Vagina (tissue), 2 donors: ENCODE data around the gene HPCAL1.

Experiments
- POLR2A ChIP-seq, 2 donors: fragments of 450-650 bp; IDR thresholded peaks; one replicate each; pipeline ENCODE4 v1.6.1; 2017; ENCODE audit warnings: antibody characterized with exemption in 2 of 2, mild to moderate bottlenecking in 2 of 2, moderate library complexity in 2 of 2
- POLR2AphosphoS5 ChIP-seq, 2 donors: sonication (generic); formaldehyde crosslinking; IDR thresholded peaks; one replicate each; pipeline ENCODE4 v1.9.0; 2017; ENCODE audit warnings: antibody characterized with exemption in 2 of 2, mild to moderate bottlenecking in 2 of 2, low read depth in 1 of 2; ENCODE audit not compliant: insufficient read depth in 1 of 2

DNA sequence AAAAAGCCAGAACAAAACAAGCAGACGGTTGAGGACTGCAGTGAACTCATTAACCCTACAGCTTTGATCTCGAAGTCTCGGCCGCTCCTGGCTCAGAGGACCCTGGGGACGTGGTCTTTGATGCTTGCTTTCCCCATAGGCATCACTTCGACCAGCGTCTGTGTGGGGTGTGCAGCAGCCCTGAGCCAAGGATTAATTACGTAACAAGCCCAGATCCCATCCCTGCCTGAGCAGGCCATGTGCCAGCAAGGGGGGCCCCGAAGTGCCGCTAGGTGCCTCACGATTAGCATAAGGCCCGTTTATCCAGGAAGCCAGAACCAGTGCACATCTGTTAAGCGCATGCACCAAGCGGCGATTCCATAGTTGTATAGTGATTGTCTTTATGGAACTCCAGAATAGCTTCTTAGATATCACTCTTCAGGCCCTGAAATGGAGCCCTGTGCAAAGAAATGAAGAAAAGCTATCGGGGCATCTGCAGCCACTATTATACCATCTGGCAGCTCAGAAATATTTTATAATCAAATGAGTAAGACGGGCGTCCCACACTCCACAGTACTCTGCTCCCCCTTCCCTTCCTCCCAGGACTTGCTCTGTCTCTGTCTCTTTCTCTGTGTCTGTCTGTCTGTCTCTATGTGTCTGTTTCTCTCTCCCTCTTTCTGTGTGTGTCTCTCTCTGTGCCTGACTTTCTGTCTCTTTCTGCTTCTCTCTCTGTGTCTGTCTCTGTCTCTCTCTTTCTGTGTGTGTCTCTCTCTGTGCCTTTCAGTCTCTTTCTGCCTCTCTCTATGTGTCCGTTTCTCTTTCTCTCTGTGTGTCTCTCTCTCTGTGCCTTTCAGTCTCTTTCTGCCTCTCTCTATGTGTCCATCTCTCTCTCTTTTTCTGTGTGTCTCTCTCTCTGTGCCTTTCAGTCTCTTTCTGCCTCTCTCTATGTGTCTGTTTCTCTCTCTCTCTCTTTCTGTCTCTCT lies 41.7 kb downstream of the HPCAL1 start:
- TF ChIP-seq POLR2A (IDR thresholded peaks at IDR 0.05), result no peak
- no peak for TF ChIP-seq POLR2AphosphoS5 (IDR thresholded peaks at IDR 0.05; ENCODE audit: insufficient read depth in 1 of 2, low read depth in 1 of 2)
